ENCODE results near the gene SETD3.

Gene SETD3

DNA sequence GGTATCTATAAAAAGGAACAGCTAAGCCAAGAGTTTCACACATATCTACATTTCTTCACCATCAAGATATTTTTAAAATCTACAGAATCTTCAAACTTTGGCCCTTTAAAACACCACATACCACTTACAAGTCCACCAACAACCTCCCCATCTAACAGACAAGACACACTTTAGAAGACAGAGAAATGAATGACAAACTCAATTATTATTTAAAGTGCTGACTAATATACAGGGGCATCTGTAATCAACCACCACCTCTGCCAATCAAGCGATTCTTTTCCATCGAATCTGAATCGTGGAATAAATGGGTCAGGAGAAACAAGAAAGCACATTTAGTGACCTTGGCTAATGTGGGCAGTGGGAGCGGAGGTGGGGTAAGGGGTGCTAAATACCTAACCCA is 7.7 kb downstream of the SETD3 start:
- no peaks in the 10 kb centered on the region for H3K36me3 ChIP-seq (replicated peaks in 1 of 2; ENCODE audit: control insufficient read depth in 2 of 2, insufficient read depth in 2 of 2, low read length in 2 of 2)
- no peak overlapping the region for H3K9ac ChIP-seq (ENCODE audit: low read depth, low read length, poor library complexity)
- no peaks in the 10 kb centered on the region for H3K4me1 ChIP-seq (ENCODE audit: control insufficient read depth in 2 of 2, insufficient read depth in 1 of 2, low read depth in 1 of 2, low read length in 2 of 2)
- no peaks in the 10 kb centered on the region for H3K27me3 ChIP-seq (ENCODE audit: control insufficient read depth in 3 of 3, insufficient read depth in 3 of 3, low read depth in 1 of 3, low read length in 3 of 3)
- H2BK12ac ChIP-seq (ENCODE audit: low read length) = no peak overlapping the region
- no peak for DNase-seq (ENCODE audit: low spot score)
- H3K4me3 ChIP-seq (ENCODE audit: low read length in 2 of 2) = no peak overlapping the region
- H4K91ac ChIP-seq (ENCODE audit: low read depth, low read length, poor library complexity) = no peak overlapping the region
- H2BK120ac ChIP-seq (ENCODE audit: low read depth, low read length) = no peak overlapping the region
- no peak overlapping the region for H2AK5ac ChIP-seq (ENCODE audit: low read depth, low read length)
- H3K9me3 ChIP-seq (replicated peaks in 1 of 2; ENCODE audit: control insufficient read depth in 2 of 2, insufficient read depth in 1 of 2, low read depth in 1 of 2, low read length in 2 of 2) = no peaks in the 10 kb centered on the region
- H2BK15ac ChIP-seq (ENCODE audit: low read length) = no peak overlapping the region
- no peak overlapping the region for H3K4ac ChIP-seq (ENCODE audit: low read length)
- no peak overlapping the region for H2AFZ ChIP-seq (ENCODE audit: low read length)
- no peak overlapping the region for H3K4me2 ChIP-seq (ENCODE audit: insufficient read depth, low read length, poor library complexity, severe bottlenecking)
- no peak overlapping the region for H3K14ac ChIP-seq (ENCODE audit: low read length)
- no peak overlapping the region for H3K23ac ChIP-seq (ENCODE audit: low read depth, low read length, poor library complexity)
- no peak overlapping the region for H4K8ac ChIP-seq (ENCODE audit: low read depth, low read length)
- H3K18ac ChIP-seq (ENCODE audit: low read length) = no peak overlapping the region
- H3K79me1 ChIP-seq (ENCODE audit: low read depth, low read length) = no peaks in the 10 kb centered on the region
- no peak overlapping the region for H3K27ac ChIP-seq (replicated peaks; ENCODE audit: low read length)
- no CpG with 5 or more reads among the region's 4 CpGs for WGBS, 2 donors (ENCODE audit: extremely low coverage in 2 of 2, insufficient read length in 2 of 2, insufficient replicate concordance in 1 of 2)
- no peak overlapping the region for H2BK5ac ChIP-seq (ENCODE audit: low read length)

DNA sequence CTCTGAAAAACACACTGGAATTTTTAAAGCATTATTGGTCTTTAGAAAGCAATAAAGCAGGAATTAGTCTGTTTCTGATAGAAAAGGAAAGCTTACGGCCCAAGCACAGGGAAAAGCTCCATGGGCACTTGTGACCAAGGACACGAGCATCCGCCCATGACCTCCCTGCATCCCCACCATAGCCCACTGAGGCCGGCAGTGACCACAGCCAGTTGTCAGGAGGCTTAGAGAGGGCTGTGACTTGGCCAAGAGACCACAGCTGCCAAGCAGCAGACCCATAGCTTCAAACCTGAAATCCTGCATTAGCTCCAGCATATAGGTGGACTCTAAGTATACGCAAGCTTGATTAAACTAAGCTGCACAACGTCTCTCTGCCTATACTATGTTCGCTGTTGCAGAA is 8.9 kb downstream of the SETD3 start:
- H3K4ac ChIP-seq (ENCODE audit: low read length) = no peak overlapping the region
- no peak overlapping the region for H4K8ac ChIP-seq (ENCODE audit: low read depth, low read length)
- H2BK15ac ChIP-seq (ENCODE audit: low read length) = no peak overlapping the region
- no peak overlapping the region for H2BK120ac ChIP-seq (ENCODE audit: low read depth, low read length)
- H3K9ac ChIP-seq (ENCODE audit: low read depth, low read length, poor library complexity) = no peak overlapping the region
- no peak overlapping the region for H3K23ac ChIP-seq (ENCODE audit: low read depth, low read length, poor library complexity)
- H4K91ac ChIP-seq (ENCODE audit: low read depth, low read length, poor library complexity) = no peak overlapping the region
- no peak for DNase-seq (ENCODE audit: low spot score)
- no CpG with 5 or more reads among the region's 7 CpGs for WGBS, 2 donors (ENCODE audit: extremely low coverage in 2 of 2, insufficient read length in 2 of 2, insufficient replicate concordance in 1 of 2)
- no peaks in the 10 kb centered on the region for H3K27me3 ChIP-seq (ENCODE audit: control insufficient read depth in 3 of 3, insufficient read depth in 3 of 3, low read depth in 1 of 3, low read length in 3 of 3)
- H3K4me2 ChIP-seq (ENCODE audit: insufficient read depth, low read length, poor library complexity, severe bottlenecking) = no peak overlapping the region
- H3K27ac ChIP-seq (replicated peaks; ENCODE audit: low read length) = no peak overlapping the region
- H3K18ac ChIP-seq (ENCODE audit: low read length) = no peak overlapping the region
- H3K79me1 ChIP-seq (ENCODE audit: low read depth, low read length) = no peaks in the 10 kb centered on the region
- H3K14ac ChIP-seq (ENCODE audit: low read length) = no peak overlapping the region
- H2AFZ ChIP-seq (ENCODE audit: low read length) = no peak overlapping the region
- no peak overlapping the region for H2BK5ac ChIP-seq (ENCODE audit: low read length)
- H3K4me1 ChIP-seq (ENCODE audit: control insufficient read depth in 2 of 2, insufficient read depth in 1 of 2, low read depth in 1 of 2, low read length in 2 of 2) = no peaks in the 10 kb centered on the region
- no peak overlapping the region for H2BK12ac ChIP-seq (ENCODE audit: low read length)
- H2AK5ac ChIP-seq (ENCODE audit: low read depth, low read length) = no peak overlapping the region
- H3K4me3 ChIP-seq (ENCODE audit: low read length in 2 of 2) = no peak overlapping the region
- H3K36me3 ChIP-seq (replicated peaks in 1 of 2; ENCODE audit: control insufficient read depth in 2 of 2, insufficient read depth in 2 of 2, low read length in 2 of 2) = peaks cover 0 to 2% of the 10 kb centered on the region in 2 donors
- H3K9me3 ChIP-seq (replicated peaks in 1 of 2; ENCODE audit: control insufficient read depth in 2 of 2, insufficient read depth in 1 of 2, low read depth in 1 of 2, low read length in 2 of 2) = no peaks in the 10 kb centered on the region

- Histone ChIP-seq H3K23ac (ENCODE audit: low read depth, low read length, poor library complexity) (no peak overlapping the region), H2AFZ (ENCODE audit: low read length) (no peak overlapping the region), H3K9me3 (replicated peaks in 1 of 2; ENCODE audit: control insufficient read depth in 2 of 2, insufficient read depth in 1 of 2, low read depth in 1 of 2, low read length in 2 of 2) (no peaks in the 10 kb centered on the region), H3K4me2 (ENCODE audit: insufficient read depth, low read length, poor library complexity, severe bottlenecking) (no peak overlapping the region), H3K4me1 (ENCODE audit: control insufficient read depth in 2 of 2, insufficient read depth in 1 of 2, low read depth in 1 of 2, low read length in 2 of 2) (peaks cover 0 to 2% of the 10 kb centered on the region in 2 donors), H3K27me3 (ENCODE audit: control insufficient read depth in 3 of 3, insufficient read depth in 3 of 3, low read depth in 1 of 3, low read length in 3 of 3) (no peaks in the 10 kb centered on the region), H2BK120ac (ENCODE audit: low read depth, low read length) (no peak overlapping the region), H3K4me3 (ENCODE audit: low read length in 2 of 2) (no peak overlapping the region), H3K27ac (replicated peaks; ENCODE audit: low read length) (no peak overlapping the region), H2BK15ac (ENCODE audit: low read length) (no peak overlapping the region), H3K4ac (ENCODE audit: low read length) (no peak overlapping the region), H3K79me1 (ENCODE audit: low read depth, low read length) (peaks cover 4% of the 10 kb centered on the region), H4K8ac (ENCODE audit: low read depth, low read length) (no peak overlapping the region), H2AK5ac (ENCODE audit: low read depth, low read length) (no peak overlapping the region), H4K91ac (ENCODE audit: low read depth, low read length, poor library complexity) (no peak overlapping the region), H3K18ac (ENCODE audit: low read length) (no peak overlapping the region), H2BK5ac (ENCODE audit: low read length) (no peak overlapping the region), H3K9ac (ENCODE audit: low read depth, low read length, poor library complexity) (no peak overlapping the region), H2BK12ac (ENCODE audit: low read length) (no peak overlapping the region), H3K14ac (ENCODE audit: low read length) (no peak overlapping the region), H3K36me3 (replicated peaks in 1 of 2; ENCODE audit: control insufficient read depth in 2 of 2, insufficient read depth in 2 of 2, low read length in 2 of 2) (peaks cover 4 to 21% of the 10 kb centered on the region in 2 donors)
- DNase-seq (ENCODE audit: low spot score) = no peak
- no CpG with 5 or more reads among the region's 8 CpGs for WGBS, 2 donors (ENCODE audit: extremely low coverage in 2 of 2, insufficient read length in 2 of 2, insufficient replicate concordance in 1 of 2)
Measured at GRCh38 chr14:99468836-99469592, 11.6 kb downstream of the SETD3 start.

GRCh38 chr14:99468081-99468480 is 12.6 kb downstream of the SETD3 start:
- H3K4me3 ChIP-seq (ENCODE audit: low read length in 2 of 2) = no peak overlapping the region

More at GRCh38 chr14:99468081-99468480, 12.6 kb downstream of the SETD3 start:
- no peak overlapping the region for H4K91ac ChIP-seq (ENCODE audit: low read depth, low read length, poor library complexity)
- H2BK120ac ChIP-seq (ENCODE audit: low read depth, low read length) = no peak overlapping the region
- no peak overlapping the region for H2BK5ac ChIP-seq (ENCODE audit: low read length)
- H2AK5ac ChIP-seq (ENCODE audit: low read depth, low read length) = no peak overlapping the region
- H3K9me3 ChIP-seq (replicated peaks in 1 of 2; ENCODE audit: control insufficient read depth in 2 of 2, insufficient read depth in 1 of 2, low read depth in 1 of 2, low read length in 2 of 2) = no peaks in the 10 kb centered on the region
- H3K27ac ChIP-seq (replicated peaks; ENCODE audit: low read length) = no peak overlapping the region
- H3K4me1 ChIP-seq (ENCODE audit: control insufficient read depth in 2 of 2, insufficient read depth in 1 of 2, low read depth in 1 of 2, low read length in 2 of 2) = peaks cover 0 to 2% of the 10 kb centered on the region in 2 donors
- no peak overlapping the region for H3K4ac ChIP-seq (ENCODE audit: low read length)
- peaks cover 4% of the 10 kb centered on the region for H3K79me1 ChIP-seq (ENCODE audit: low read depth, low read length)
- DNase-seq (ENCODE audit: low spot score) = no peak
- peaks cover 6 to 30% of the 10 kb centered on the region in 2 donors for H3K36me3 ChIP-seq (replicated peaks in 1 of 2; ENCODE audit: control insufficient read depth in 2 of 2, insufficient read depth in 2 of 2, low read length in 2 of 2)
- no peak overlapping the region for H3K14ac ChIP-seq (ENCODE audit: low read length)
- H4K8ac ChIP-seq (ENCODE audit: low read depth, low read length) = no peak overlapping the region
- no peaks in the 10 kb centered on the region for H3K27me3 ChIP-seq (ENCODE audit: control insufficient read depth in 3 of 3, insufficient read depth in 3 of 3, low read depth in 1 of 3, low read length in 3 of 3)
- H2AFZ ChIP-seq (ENCODE audit: low read length) = no peak overlapping the region
- H2BK12ac ChIP-seq (ENCODE audit: low read length) = no peak overlapping the region
- H2BK15ac ChIP-seq (ENCODE audit: low read length) = no peak overlapping the region
- H3K4me2 ChIP-seq (ENCODE audit: insufficient read depth, low read length, poor library complexity, severe bottlenecking) = no peak overlapping the region
- no CpG with 5 or more reads among the region's 4 CpGs for WGBS, 2 donors (ENCODE audit: extremely low coverage in 2 of 2, insufficient read length in 2 of 2, insufficient replicate concordance in 1 of 2)
- H3K23ac ChIP-seq (ENCODE audit: low read depth, low read length, poor library complexity) = no peak overlapping the region
- H3K18ac ChIP-seq (ENCODE audit: low read length) = no peak overlapping the region
- no peak overlapping the region for H3K9ac ChIP-seq (ENCODE audit: low read depth, low read length, poor library complexity)
